SJSA1 (cell line): ENCODE data around the gene SYCN. TPM values are rescaled to one million over a fixed set of nuclear protein-coding genes. Genes with fewer than 3 reads are reported as not detected.

Experiments
- DNase-seq, 2 experiments: peaks; one replicate each; pipeline ENCODE4 v3.0.0-alpha.2; 2015 to 2020; ENCODE audit warnings: low spot score in 2 of 2, low read depth in 1 of 2
- H3K27ac ChIP-seq: fragments of 250-450 bp; sonication (Bioruptor Pico); 2 replicates; pipeline ENCODE4 v1.5.1; 2020; ENCODE audit warnings: mild to moderate bottlenecking, moderate library complexity
- H3K27me3 ChIP-seq: fragments of 250-450 bp; sonication (Bioruptor Pico); replicated peaks from 2 replicates; pipeline ENCODE4 v1.5.1; 2020; ENCODE audit warnings: mild to moderate bottlenecking, moderate library complexity
- H3K36me3 ChIP-seq: fragments of 250-450 bp; sonication (Bioruptor Pico); 2 replicates; pipeline ENCODE4 v1.5.1; 2020; ENCODE audit warnings: mild to moderate bottlenecking
- H3K4me1 ChIP-seq: fragments of 250-450 bp; sonication (Bioruptor Pico); replicated peaks from 2 replicates; pipeline ENCODE4 v1.6.1; 2021; ENCODE audit warnings: mild to moderate bottlenecking
- H3K4me3 ChIP-seq: fragments of 250-450 bp; sonication (Bioruptor Pico); 2 replicates; pipeline ENCODE4 v1.5.1; 2020; ENCODE audit warnings: mild to moderate bottlenecking
- H3K9me3 ChIP-seq: fragments of 250-450 bp; sonication (Bioruptor Pico); replicated peaks from 2 replicates; pipeline ENCODE4 v1.5.1; 2020; ENCODE audit warnings: mild to moderate bottlenecking
- total RNA-seq: library from RNA; depleted of rRNA; stranded (reverse); fragments of >200 nt; shearing (Covaris generic); gene quantifications from 2 replicates; pipeline ENCODE4 v1.2.3, GENCODE V29; 2014

SYCN gene
- total RNA-seq, 1 experiment from 2014 or later, result not detected

- H3K27ac ChIP-seq, result no peak overlapping the region
- H3K4me3 ChIP-seq, result no peak overlapping the region
- DNase-seq, result no peak
- peaks cover 51% of the 10 kb centered on the region for H3K27me3 ChIP-seq
- no peaks in the 10 kb centered on the region for H3K9me3 ChIP-seq
- H3K36me3 ChIP-seq, result no peaks in the 10 kb centered on the region
- no peaks in the 10 kb centered on the region; the same call in 1 of the 2 replicates for H3K4me1 ChIP-seq
Observed at GRCh38 chr19:39194832-39195542, 9.1 kb downstream of the SYCN start.

- DNase-seq, result no peak
- Histone ChIP-seq H3K4me3 (no peak overlapping the region), H3K27ac (no peak overlapping the region), H3K4me1 (no peaks in the 10 kb centered on the region; the same call in 1 of the 2 replicates), H3K9me3 (no peaks in the 10 kb centered on the region), H3K36me3 (no peaks in the 10 kb centered on the region), H3K27me3 (peaks cover 47% of the 10 kb centered on the region)
Observed at GRCh38 chr19:39193803-39194202, 10.3 kb downstream of the SYCN start.

GRCh38 chr19:39192846-39193245 lies 11.2 kb downstream of the SYCN start:
- Histone ChIP-seq H3K4me1 (no peaks in the 10 kb centered on the region; the same call in 1 of the 2 replicates), H3K9me3 (no peaks in the 10 kb centered on the region), H3K36me3 (no peaks in the 10 kb centered on the region), H3K4me3 (no peak overlapping the region), H3K27me3 (peaks cover 38% of the 10 kb centered on the region), H3K27ac (no peak overlapping the region)
- no peak for DNase-seq

- Histone ChIP-seq H3K4me1 (no peaks in the 10 kb centered on the region; the same call in 1 of the 2 replicates), H3K4me3 (no peak overlapping the region), H3K27me3 (peaks cover 22% of the 10 kb centered on the region), H3K9me3 (no peaks in the 10 kb centered on the region), H3K27ac (no peak overlapping the region), H3K36me3 (no peaks in the 10 kb centered on the region)
- no peak for DNase-seq
Observed at GRCh38 chr19:39190768-39191167, 13.3 kb downstream of the SYCN start.

- Histone ChIP-seq H3K36me3 (no peaks in the 10 kb centered on the region), H3K27ac (no peak overlapping the region), H3K27me3 (peaks cover 10% of the 10 kb centered on the region; the same call in 1 of the 2 replicates), H3K4me3 (no peak overlapping the region), H3K4me1 (no peaks in the 10 kb centered on the region; the same call in 1 of the 2 replicates), H3K9me3 (no peaks in the 10 kb centered on the region)
- no peak for DNase-seq
Observed at GRCh38 chr19:39188960-39189359, 15.1 kb downstream of the SYCN start.

GRCh38 chr19:39187552-39187943 lies 16.5 kb downstream of the SYCN start:
- Histone ChIP-seq H3K4me1 (no peaks in the 10 kb centered on the region; the same call in 1 of the 2 replicates), H3K36me3 (no peaks in the 10 kb centered on the region), H3K4me3 (no peak overlapping the region), H3K27ac (no peak overlapping the region), H3K9me3 (no peaks in the 10 kb centered on the region), H3K27me3 (peaks cover 6% of the 10 kb centered on the region; the same call in 1 of the 2 replicates)
- DNase-seq, result no peak

GRCh38 chr19:39186391-39186790 lies 17.7 kb downstream of the SYCN start:
- DNase-seq, result no peak
- H3K27me3 ChIP-seq, result peaks cover 6% of the 10 kb centered on the region; the same call in 1 of the 2 replicates
- H3K4me3 ChIP-seq, result no peak overlapping the region
- no peak overlapping the region for H3K27ac ChIP-seq
- no peaks in the 10 kb centered on the region; the same call in 1 of the 2 replicates for H3K4me1 ChIP-seq
- H3K36me3 ChIP-seq, result no peaks in the 10 kb centered on the region
- no peaks in the 10 kb centered on the region for H3K9me3 ChIP-seq

GRCh38 chr19:39183104-39183503 lies 21.0 kb downstream of the SYCN start:
- Histone ChIP-seq H3K27ac (no peak overlapping the region), H3K4me1 (no peaks in the 10 kb centered on the region; the same call in 1 of the 2 replicates), H3K27me3 (no peaks in the 10 kb centered on the region), H3K36me3 (peaks cover 16% of the 10 kb centered on the region), H3K9me3 (no peaks in the 10 kb centered on the region), H3K4me3 (no peak overlapping the region)
- no peak for DNase-seq

- no peaks in the 10 kb centered on the region; the same call in 1 of the 2 replicates for H3K4me1 ChIP-seq
- H3K9me3 ChIP-seq, result no peaks in the 10 kb centered on the region
- no peak for DNase-seq
- peaks cover 26% of the 10 kb centered on the region for H3K36me3 ChIP-seq
- no peaks in the 10 kb centered on the region for H3K27me3 ChIP-seq
- H3K27ac ChIP-seq, result no peak overlapping the region
- H3K4me3 ChIP-seq, result no peak overlapping the region
Observed at GRCh38 chr19:39182174-39182505, 21.9 kb downstream of the SYCN start.

- H3K36me3 ChIP-seq, result peaks cover 31% of the 10 kb centered on the region
- H3K4me3 ChIP-seq, result no peak overlapping the region
- no peak for DNase-seq
- no peaks in the 10 kb centered on the region for H3K27me3 ChIP-seq
- no peaks in the 10 kb centered on the region for H3K9me3 ChIP-seq
- no peaks in the 10 kb centered on the region for H3K4me1 ChIP-seq
- H3K27ac ChIP-seq, result no peak overlapping the region
Observed at GRCh38 chr19:39181500-39182173, 22.4 kb downstream of the SYCN start.

GRCh38 chr19:39180749-39181148 lies 23.3 kb downstream of the SYCN start:
- H3K36me3 ChIP-seq, result peaks cover 39% of the 10 kb centered on the region
- H3K4me1 ChIP-seq, result no peaks in the 10 kb centered on the region
- no peak for DNase-seq
- H3K27ac ChIP-seq, result no peak overlapping the region
- H3K9me3 ChIP-seq, result no peaks in the 10 kb centered on the region
- H3K4me3 ChIP-seq, result no peak overlapping the region
- no peaks in the 10 kb centered on the region for H3K27me3 ChIP-seq

- peaks cover 46% of the 10 kb centered on the region for H3K36me3 ChIP-seq
- no peaks in the 10 kb centered on the region for H3K9me3 ChIP-seq
- DNase-seq, result no peak
- no peaks in the 10 kb centered on the region for H3K27me3 ChIP-seq
- H3K4me3 ChIP-seq, result no peak overlapping the region
- H3K27ac ChIP-seq, result no peak overlapping the region
- no peaks in the 10 kb centered on the region for H3K4me1 ChIP-seq
Observed at GRCh38 chr19:39179754-39180153, 24.3 kb downstream of the SYCN start.

- Histone ChIP-seq H3K36me3 (peaks cover 56% of the 10 kb centered on the region), H3K9me3 (no peaks in the 10 kb centered on the region), H3K27me3 (no peaks in the 10 kb centered on the region), H3K4me1 (no peaks in the 10 kb centered on the region), H3K27ac (no peak overlapping the region), H3K4me3 (no peak overlapping the region)
- no peak for DNase-seq
Observed at GRCh38 chr19:39178296-39179006, 25.6 kb downstream of the SYCN start.

GRCh38 chr19:39177736-39178135 lies 26.3 kb downstream of the SYCN start:
- no peak overlapping the region for H3K4me3 ChIP-seq
- H3K36me3 ChIP-seq, result peaks cover 60% of the 10 kb centered on the region
- no peaks in the 10 kb centered on the region for H3K9me3 ChIP-seq
- H3K27ac ChIP-seq, result no peak overlapping the region
- no peak for DNase-seq
- H3K27me3 ChIP-seq, result no peaks in the 10 kb centered on the region
- H3K4me1 ChIP-seq, result no peaks in the 10 kb centered on the region
